Measurements from ENCODE around the gene SCYL1. TPM values are rescaled to one million over a fixed set of nuclear protein-coding genes. Genes with fewer than 3 reads are reported as not detected.
A peak's percentile ranks its signal among the peaks of the same experiment; 100 is the strongest.

The SCYL1 gene
- total and polyA plus RNA-seq, 8 donors, result 51.7 to 82.5 (median 60.9) TPM

GRCh38 chr11:65501186-65501471 lies 23.8 kb upstream of the SCYL1 start:
- peak overlapping the region; percentile 98 to 99 for H3K27ac ChIP-seq
- TF ChIP-seq CTCF (IDR thresholded peaks at IDR 0.05), result no peak
- DNase-seq (no peak), ATAC-seq (no peak)
- H3K4me1 ChIP-seq, result peaks cover 12 to 29% of the 10 kb centered on the region in 2 donors
- H3K27me3 ChIP-seq, result no peaks in the 10 kb centered on the region
- H3K4me3 ChIP-seq, result peak overlapping the region; percentile 50 to 77
- intact Hi-C loops (cut with DNase I), result loop anchor here in 1 of 2 donors (5.0 kb wide), 1 partner anchor 79 kb away; the partner anchor contains the start of gene NEAT1
- H3K36me3 ChIP-seq, result peaks cover 4 to 50% of the 10 kb centered on the region in 2 donors
- H3K9me3 ChIP-seq, result no peaks in the 10 kb centered on the region

GRCh38 chr11:65501472-65502273 lies 23.2 kb upstream of the SCYL1 start:
- peak overlapping the region; percentile 50 to 77 for H3K4me3 ChIP-seq
- peaks cover 6 to 29% of the 10 kb centered on the region in 2 donors for H3K4me1 ChIP-seq
- no peak for ATAC-seq
- H3K27me3 ChIP-seq, result no peaks in the 10 kb centered on the region
- H3K36me3 ChIP-seq, result peaks cover 4 to 55% of the 10 kb centered on the region in 2 donors
- intact Hi-C loops (cut with DNase I), result loop anchor here in 1 of 2 donors (5.0 kb wide), 1 partner anchor 79 kb away; the partner anchor contains the start of gene NEAT1
- DNase-seq, result no peak
- peak overlapping the region; percentile 98 to 99 for H3K27ac ChIP-seq
- TF ChIP-seq CTCF (IDR thresholded peaks at IDR 0.05), result no peak
- no peaks in the 10 kb centered on the region for H3K9me3 ChIP-seq

- no peak for DNase-seq
- peaks cover 4 to 58% of the 10 kb centered on the region in 2 donors for H3K36me3 ChIP-seq
- intact Hi-C loops (cut with DNase I), result loop anchor here in 1 of 2 donors (5.0 kb wide), 1 partner anchor 80 kb away; the partner anchor contains the start of gene NEAT1
- peaks cover 3 to 30% of the 10 kb centered on the region in 2 donors for H3K4me1 ChIP-seq
- H3K4me3 ChIP-seq, result peak overlapping the region; percentile 50 to 77
- H3K9me3 ChIP-seq, result no peaks in the 10 kb centered on the region
- no peaks in the 10 kb centered on the region for H3K27me3 ChIP-seq
- TF ChIP-seq CTCF (IDR thresholded peaks at IDR 0.05), result no peak
- H3K27ac ChIP-seq, result peak overlapping the region; percentile 98 to 99
- no peak for ATAC-seq
Observed at GRCh38 chr11:65502274-65502554, 22.7 kb upstream of the SCYL1 start.

GRCh38 chr11:65502555-65503367 lies 22.1 kb upstream of the SCYL1 start:
- Histone ChIP-seq H3K36me3 (peaks cover 4 to 58% of the 10 kb centered on the region in 2 donors), H3K4me3 (peak overlapping the region; percentile 50 to 77), H3K4me1 (peaks cover 3 to 35% of the 10 kb centered on the region in 2 donors), H3K9me3 (no peaks in the 10 kb centered on the region), H3K27me3 (no peaks in the 10 kb centered on the region), H3K27ac (peak overlapping the region; percentile 98 to 99)
- TF ChIP-seq CTCF (IDR thresholded peaks at IDR 0.05), result no peak
- intact Hi-C loops (cut with DNase I), result loop anchor here in 1 of 2 donors (5.0 kb wide), 1 partner anchor 80 kb away; the partner anchor contains the start of gene NEAT1
- DNase-seq (peak in 1 of 4 donors; percentile 57), ATAC-seq (no peak)

Measured in left lung (tissue), 10 donors.